HG02571 (cell line): ENCODE measurements around the gene TRMT44.

ENCODE experiments used
- ATAC-seq: cut with Tn5 transposase; IDR thresholded peaks from one replicate; pipeline ENCODE4 v1.9.1; 2021; ENCODE audit warnings: mild to moderate bottlenecking, moderate library complexity; ENCODE audit not compliant: unreplicated experiment

The TRMT44 gene, protein sequence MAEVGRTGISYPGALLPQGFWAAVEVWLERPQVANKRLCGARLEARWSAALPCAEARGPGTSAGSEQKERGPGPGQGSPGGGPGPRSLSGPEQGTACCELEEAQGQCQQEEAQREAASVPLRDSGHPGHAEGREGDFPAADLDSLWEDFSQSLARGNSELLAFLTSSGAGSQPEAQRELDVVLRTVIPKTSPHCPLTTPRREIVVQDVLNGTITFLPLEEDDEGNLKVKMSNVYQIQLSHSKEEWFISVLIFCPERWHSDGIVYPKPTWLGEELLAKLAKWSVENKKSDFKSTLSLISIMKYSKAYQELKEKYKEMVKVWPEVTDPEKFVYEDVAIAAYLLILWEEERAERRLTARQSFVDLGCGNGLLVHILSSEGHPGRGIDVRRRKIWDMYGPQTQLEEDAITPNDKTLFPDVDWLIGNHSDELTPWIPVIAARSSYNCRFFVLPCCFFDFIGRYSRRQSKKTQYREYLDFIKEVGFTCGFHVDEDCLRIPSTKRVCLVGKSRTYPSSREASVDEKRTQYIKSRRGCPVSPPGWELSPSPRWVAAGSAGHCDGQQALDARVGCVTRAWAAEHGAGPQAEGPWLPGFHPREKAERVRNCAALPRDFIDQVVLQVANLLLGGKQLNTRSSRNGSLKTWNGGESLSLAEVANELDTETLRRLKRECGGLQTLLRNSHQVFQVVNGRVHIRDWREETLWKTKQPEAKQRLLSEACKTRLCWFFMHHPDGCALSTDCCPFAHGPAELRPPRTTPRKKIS

DNA sequence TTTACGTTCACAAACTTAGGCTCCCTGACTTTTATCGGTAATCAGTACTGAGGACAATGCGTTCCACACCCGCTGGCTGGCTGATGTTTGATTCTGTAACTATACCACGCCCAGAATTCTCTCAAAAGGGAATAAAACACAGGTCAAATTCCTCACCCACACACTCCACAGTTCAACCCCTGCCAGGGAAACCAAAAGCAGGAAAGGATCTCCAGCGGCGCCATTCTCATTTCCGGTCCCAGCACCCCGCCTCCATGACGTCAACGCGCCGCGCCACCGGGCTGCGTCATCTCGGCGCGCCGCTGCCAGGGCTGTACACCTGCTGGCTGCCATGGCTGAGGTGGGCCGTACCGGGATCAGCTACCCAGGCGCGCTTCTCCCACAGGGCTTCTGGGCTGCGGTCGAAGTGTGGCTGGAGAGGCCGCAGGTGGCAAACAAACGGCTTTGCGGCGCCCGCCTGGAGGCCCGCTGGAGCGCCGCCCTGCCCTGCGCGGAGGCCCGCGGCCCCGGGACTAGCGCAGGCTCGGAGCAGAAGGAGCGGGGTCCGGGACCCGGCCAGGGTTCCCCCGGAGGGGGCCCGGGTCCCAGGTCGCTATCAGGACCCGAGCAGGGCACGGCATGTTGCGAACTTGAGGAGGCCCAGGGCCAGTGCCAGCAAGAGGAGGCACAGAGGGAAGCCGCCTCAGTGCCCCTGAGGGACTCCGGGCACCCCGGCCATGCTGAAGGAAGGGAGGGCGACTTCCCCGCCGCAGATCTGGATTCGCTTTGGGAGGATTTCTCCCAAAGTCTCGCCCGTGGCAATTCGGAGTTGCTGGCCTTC lies at the start of gene TRMT44, which contains the start of gene ACOX3:
TSS of gene TRMT44 (plus strand) at position 286 of the 820 bp plus-strand sequence. CDS start at position 332, 46 bp downstream.
TSS of gene ACOX3 (minus strand) at position 232 of the 820 bp plus-strand sequence. CDS start 24,202 bp downstream, outside the sequence.
- ATAC-seq: peak; percentile 91

DNA sequence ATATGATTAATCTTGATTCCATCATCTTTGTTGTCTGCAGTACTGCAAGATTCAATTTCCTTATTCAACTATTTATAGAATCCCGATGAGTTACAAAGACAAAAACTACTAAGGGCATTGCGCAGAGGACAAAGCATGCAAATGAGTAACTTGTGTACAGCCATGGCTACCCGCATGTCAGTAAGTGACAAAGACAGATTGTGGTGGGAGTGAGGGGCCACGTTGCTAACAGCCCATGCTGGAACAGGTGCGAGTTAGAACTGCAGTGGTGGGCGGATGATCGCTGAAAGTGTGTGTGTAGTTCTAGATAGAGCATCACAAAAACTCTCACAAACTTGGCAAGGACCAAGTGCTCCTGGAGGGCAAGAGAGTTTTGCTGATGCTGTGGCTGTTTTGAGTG lies 49.5 kb upstream of the TRMT44 start:
- ATAC-seq: no peak

DNA sequence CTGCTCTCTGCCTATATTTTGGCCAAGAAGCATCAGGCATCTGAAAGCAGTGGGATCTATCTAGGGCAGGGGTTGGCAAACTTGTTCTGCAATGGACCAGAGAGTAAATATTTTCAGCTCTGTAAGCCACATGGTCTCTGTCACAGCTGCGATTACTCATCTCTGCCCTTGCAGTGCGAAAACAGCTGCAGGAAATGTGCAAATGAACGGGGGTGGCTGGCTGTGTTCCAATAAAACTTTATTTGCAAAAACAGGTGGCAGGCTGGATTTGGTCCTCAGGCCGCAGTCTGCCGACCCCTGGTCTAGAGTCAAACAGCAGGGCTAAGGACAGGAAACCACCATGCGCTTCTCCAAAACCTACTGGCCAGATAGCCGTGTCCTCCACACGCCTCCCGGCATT lies 48.6 kb upstream of the TRMT44 start:
- peak; percentile 91 for ATAC-seq

DNA sequence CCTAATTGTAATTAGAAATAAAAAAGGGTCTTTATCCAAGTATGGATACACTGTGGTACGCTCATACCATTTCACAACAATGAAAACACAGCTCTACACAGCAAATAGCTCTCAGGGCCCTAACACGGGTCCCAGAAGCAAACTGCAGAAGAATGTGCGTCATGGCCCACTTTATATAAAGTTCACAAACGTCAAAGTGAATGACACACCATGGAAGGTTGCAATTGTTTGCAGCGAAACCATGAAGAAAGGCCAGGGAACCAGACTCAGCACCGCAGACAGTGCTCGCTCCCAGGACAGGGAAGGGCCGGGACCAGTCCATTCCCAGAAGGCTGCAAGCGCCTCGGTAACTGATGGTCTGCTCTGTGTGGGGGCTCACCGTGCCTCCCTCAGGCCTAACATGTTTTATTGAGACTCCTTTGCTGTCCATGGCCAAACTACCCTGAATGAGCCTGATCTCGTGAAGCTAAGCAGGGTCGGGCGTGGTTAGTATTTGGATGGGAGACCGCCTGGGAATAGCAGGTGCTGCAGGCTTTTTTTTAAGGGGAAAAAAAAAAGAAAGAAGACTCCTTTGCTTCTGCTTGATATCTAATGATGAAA lies 47.9 kb upstream of the TRMT44 start:
- no peak for ATAC-seq

DNA sequence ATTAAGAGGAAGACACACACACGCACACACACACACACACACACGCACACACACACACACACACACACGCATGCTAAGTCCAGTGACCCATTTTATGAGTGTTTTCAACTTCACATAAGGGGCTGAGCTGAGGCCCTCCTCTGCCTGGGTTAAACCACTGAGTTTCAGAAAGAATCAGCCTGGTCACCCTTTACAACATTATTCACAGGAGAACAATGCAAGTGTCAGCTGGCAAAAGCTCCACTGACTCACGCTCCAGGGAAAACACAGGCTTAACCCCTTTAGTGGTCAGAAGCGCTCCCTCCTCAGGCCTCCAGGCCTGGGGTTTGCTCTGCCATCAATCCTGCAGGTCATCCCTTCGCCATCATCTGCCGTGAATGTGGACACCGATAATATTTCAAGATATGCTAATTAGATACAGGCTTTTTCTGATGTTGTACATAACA lies 47.0 kb upstream of the TRMT44 start:
- ATAC-seq: no peak

DNA sequence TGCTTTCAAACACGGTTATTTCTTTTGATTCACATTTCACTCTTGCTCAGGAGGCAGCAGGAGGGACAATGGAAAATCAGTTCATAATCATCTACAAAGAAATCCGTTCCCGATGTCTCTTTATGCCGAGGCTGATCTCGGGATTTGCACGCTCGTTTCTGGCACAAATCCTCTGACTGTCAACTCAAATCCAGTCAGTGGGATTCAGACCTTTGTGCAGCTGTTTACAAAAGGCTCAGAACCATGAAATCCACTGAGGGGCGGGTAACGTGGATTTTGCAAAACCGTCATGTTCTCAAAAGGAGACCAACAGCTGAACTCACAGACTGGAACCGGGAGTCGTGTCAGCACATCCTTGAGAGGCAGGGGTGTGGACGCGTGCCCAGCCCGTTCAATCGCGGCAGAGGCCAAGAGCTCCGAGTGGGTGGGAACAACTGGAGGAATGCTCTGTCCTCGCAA lies 46.5 kb upstream of the TRMT44 start:
- ATAC-seq: no peak

DNA sequence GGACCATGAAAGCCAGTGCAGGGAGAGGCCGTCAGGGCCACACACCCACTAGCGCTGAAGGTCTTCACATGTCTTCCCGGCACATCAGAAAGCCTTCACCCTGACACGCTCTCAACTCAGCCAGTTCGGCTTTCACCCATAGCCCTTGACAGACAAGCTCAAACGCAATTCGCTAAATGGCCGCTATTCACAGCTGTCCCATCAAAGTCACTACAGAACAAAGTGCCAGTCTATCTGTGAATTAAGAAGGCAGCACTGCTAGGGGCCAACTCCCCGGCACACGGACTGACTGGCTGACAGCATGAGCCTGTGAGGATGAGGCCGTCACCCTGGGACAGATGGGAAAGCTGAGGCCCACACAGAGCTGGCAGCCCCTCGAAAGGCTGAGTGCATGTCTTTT lies 45.8 kb upstream of the TRMT44 start:
- no peak for ATAC-seq

DNA sequence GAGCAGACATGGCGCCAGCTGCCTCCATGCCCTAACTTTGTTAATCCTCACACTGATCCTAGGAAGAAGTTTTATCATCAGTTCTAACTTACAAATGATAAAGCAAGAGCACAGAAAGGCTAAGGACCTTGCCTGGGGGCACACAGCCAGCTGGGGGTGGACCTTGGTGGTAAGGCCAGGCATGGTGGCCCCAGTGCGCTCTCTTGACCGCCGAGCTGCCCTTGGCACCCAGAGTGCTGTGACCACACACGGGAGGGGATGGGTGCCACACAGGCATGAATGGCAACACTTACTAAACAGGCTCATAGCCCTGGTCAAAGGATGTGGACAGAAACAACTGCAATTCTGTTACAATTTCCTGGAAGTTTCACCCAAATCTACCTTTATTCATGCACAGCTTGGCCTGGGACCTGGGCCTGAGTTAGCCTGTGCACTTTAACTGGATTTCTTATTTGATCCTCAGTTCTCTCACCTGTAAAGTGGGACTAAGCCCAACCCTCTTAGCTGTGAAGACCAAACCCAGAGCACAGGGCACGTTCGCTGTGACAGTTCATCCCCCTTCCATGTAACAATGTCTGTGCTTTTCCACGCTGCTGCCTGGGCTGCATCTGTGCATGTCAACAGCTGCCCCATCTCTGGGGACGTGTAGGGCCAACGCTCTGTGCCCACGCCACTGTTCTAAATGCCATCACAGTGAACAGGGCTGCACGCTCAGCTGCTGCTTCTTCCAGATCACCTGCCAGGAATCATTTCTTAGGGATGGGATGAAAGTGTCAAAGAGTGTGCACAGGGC lies 44.9 kb upstream of the TRMT44 start:
- ATAC-seq: no peak

DNA sequence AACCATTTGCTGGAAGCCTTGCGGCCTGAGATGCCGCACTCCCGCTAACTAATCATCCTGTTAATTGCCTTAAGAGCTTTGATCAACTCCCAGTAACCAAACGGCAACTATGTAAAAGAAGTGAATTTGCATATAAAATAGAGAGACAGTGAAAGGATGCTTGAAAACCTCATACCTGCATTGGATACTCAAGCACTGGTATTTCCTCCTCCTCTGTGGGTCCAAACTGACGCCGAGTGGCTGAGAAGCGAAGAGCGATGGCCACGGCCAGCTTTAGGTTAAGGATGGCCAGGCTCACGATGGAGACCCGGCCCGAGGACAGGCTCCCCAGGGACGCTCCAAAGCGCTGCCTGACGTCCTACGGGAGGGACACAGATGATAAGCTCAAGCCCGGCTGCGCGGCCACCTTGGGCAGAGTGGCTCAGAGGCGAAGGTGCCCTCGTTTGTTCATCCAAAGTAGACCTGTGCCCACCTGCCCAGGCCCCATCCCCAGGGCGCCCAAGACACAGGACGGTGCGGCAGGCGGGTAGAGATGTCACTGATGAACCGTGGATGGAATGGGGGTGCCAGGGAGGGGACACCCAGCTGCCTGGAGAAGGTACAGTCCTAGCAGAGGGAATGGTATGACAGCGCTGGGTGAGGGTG lies 43.7 kb upstream of the TRMT44 start:
- no peak for ATAC-seq

DNA sequence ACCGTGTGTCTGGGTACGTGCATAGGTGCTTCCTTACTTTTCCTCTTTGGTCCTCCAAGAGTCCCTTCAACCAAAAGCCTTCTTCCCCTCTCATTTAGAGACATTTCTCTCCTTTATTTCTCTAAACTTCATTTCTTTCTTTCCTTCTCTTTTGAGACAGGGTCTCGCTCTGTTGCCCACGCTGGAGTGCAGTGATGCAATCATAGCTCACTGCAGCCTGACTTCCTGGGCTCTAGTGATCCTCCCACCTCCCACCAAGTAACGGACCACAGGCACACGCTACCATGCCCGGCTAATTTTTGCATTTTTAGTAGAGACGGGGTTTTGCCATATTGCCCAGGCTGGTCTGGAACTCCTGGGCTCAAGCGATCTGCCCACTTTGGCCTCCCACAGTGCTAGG lies 42.2 kb upstream of the TRMT44 start:
- ATAC-seq: no peak

DNA sequence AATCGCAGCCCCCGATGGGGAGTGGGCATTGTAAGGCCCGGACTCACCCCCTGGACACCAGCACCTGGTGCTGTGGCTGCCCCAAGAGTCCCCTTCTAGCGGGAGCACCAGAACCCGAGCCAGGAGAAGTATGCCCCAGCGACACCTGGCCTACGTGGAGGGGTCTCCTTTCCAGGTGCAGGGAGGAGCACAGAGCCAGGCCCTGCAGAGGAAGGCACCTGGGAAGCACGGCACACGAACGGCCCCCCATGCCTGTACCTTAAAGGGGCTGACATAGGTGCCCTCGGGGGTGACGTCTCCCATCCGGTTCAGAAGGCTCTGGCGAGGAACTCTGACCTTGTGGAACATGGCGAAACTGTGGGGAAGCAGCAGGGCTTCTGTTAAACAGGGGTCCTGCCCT lies 41.3 kb upstream of the TRMT44 start:
- no peak for ATAC-seq

DNA sequence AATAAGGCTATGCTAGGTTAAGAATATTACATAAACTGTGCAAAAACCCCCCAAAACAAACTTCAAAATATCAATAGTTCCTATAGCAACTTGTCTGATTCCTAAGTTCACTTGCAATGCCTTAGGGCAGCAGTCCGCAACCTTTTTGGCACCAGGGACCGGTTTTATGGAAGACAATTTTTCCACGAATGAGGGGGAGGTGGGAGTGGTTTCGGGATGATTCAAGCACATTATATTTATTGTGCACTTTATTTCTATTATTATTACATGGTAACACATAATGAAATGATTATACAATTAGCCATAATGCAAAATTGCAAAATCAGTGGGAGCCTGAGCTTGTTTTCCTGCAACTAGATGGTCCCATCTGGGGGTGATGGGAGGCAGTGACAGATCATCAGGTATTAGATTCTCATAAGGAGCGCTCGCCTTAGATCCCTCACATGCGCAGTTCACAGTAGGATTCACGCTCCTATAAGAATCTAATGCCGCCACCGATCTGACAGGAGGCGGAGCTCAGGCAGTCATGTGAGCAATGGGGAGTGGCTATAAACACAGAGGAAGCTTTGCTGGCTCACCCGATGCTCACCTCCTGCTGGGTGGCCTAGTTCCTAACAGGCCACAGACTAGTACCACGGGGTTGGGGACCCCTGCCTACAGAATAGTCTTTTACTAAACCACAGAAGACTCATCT lies 39.8 kb upstream of the TRMT44 start:
- ATAC-seq: no peak

DNA sequence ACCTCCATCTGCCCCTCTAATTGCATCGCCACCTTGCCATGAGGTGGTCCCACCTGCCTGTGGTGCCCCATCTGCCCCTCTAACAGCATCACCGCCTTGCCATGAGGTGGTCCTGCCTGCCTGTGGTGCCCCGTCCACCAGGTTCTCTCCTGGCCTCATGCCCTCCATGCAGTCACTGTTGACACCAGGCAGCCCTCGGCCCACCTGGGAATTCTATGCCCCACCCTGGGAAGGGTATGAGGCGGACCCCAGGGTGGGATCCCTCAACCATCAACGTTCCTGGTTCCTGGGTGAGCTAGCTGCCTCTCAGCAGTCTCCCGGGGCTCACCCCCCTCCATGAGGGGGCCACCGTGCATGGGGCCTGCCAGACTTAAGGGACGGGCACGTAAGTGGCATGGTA lies 38.9 kb upstream of the TRMT44 start:
- ATAC-seq: no peak

DNA sequence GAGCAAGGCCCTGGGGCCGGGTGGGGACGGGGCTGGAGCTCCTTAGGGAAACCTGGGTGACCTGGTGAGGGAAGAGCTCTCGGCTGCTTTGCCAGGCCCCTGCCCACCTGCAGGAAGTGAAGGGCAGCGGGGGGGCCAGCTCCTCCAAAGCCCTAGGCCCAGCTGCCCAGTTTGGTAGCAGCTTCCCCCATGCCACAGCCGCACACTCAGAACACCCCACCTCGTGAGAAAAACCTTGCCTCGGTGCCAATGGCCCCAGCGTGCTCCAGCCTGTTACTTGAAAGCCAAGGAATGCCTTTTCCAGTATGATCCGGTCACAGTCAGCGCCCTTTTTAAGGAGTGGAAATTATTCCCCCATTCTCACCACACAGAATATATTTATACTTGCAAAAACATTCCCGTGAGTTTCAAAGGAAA lies 38.4 kb upstream of the TRMT44 start:
- ATAC-seq: no peak

DNA sequence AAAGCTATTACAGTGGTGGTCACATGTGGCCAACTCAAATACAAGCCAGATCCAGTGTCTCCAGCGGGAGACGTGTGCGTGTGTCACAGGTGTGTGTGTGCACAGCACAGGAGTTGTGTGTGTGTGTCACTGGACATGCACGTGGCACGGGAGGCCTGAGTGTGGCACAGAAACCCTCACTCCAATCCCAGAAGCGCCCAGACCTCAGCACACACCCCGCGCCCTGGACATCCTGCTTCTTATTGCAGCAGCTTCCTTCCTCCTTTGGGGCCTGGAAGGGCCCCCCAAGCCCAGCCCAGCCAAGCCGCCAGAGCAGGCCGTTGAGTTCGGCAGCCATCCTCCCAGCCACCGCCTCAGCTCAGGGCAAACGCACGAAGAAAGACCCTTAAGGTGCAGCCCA lies 37.9 kb upstream of the TRMT44 start:
- no peak for ATAC-seq

DNA sequence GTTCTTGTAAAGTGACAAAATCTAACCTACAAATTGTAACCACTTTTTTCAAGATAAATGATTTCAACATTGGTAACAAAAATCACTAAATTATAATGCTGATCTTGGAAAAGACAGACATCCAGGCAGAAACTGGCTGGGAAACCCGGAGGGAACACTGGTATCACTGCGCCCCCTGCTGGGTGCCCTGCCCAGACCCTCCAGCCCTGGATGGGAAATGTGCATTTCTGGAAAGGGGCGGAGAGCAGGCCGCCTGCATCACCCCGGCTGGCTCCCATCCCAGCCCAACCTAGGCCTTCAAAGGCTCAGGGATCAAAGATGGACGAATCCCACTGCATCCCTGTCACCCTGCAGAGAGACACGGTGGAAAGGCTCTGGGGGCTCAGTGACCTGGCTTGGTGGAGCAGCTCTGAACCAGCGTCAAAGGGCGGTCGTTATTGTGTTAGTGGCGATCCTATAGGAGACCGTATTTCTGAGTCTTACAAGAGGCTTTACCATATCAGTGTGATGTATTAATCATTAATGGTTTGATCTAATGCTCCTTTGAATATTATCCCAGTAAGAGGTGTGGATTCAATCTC lies 37.3 kb upstream of the TRMT44 start:
- ATAC-seq: no peak

DNA sequence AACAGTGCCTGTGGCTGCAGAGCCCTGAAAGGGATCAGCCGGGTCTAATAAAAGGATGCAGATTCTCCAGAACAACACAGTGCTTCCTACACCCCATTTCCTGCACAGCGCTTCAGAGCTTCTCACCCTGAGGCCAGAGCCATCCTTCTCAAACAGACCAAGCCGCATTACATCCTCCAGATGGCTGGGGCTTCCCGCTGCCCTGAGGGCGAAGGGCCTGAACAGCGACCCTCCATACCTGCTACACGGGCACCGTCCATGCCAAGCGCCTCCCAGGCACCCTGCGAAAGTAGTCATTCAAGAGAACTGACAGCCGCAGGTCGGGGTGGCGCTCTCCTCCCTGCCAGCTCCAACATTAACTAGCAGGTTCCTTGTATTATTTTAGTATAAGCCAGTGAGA lies 36.6 kb upstream of the TRMT44 start:
- no peak for ATAC-seq

DNA sequence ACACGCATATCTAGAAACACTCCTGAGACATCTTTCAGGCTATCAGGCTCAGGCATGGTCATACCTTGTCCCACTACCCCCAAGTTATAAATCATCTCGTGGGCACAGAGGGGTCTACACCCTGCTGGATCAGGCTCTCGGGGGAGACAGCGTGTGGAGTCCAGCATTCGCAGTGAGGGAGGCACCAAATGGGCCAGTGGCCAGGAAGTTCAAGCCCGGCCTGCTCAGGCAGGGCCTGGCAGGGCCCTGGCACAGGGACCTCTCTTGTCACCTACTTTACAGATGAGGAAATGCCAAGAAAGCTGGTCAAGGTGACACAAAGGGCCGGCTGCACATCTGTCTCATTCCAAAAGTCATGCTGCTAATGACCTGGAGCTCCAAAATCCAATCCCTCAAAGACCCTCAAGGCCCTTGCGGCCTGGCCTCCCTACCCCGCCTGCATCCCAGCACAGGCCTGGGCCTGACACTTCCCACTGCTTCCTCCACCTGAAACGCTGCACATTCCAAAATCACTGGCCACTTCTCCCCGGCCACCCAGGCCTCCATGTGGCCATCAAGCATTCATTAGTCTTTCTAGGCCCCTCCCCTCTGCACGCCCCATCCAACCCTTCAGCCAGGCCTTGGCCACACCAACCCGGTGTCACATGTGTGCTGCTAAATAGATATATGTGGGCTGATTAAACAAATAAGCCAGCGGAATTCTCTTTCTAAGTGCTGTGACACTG lies 35.6 kb upstream of the TRMT44 start:
- no peak for ATAC-seq
